Measurements from ENCODE around the gene SORCS1.

SORCS1 gene

DNA sequence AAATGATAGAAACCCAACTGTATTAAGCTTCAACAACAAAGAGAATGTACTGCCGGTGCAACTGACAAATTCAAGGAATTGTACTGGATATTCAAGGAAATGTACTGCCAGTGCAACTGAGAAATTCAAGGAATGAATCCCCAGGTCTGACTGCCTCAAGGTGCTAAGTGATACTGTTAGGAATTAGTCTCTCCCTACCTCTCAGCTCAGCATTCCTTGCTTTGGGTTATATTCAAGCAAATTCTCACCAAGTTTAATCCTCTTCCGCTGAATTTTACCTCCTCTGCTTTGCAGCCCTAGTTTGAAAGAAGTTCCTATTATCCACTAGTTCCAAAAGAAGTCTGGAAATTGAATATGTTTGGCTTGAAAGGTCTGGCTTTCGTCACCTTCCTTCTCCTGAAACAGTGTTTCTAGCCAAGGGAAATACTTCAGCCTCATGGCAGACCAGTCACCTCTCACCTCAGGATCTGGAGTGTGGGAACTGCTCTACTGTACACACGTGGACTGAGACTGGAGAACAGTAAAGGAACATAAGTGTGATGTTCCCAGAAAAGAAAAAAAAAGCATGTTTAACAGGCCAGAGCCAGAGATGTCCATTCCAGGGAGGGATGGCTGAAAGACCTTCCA, 60.4 kb downstream of the SORCS1 start:
- DNase-seq (ENCODE audit: low read depth): no peak

DNA sequence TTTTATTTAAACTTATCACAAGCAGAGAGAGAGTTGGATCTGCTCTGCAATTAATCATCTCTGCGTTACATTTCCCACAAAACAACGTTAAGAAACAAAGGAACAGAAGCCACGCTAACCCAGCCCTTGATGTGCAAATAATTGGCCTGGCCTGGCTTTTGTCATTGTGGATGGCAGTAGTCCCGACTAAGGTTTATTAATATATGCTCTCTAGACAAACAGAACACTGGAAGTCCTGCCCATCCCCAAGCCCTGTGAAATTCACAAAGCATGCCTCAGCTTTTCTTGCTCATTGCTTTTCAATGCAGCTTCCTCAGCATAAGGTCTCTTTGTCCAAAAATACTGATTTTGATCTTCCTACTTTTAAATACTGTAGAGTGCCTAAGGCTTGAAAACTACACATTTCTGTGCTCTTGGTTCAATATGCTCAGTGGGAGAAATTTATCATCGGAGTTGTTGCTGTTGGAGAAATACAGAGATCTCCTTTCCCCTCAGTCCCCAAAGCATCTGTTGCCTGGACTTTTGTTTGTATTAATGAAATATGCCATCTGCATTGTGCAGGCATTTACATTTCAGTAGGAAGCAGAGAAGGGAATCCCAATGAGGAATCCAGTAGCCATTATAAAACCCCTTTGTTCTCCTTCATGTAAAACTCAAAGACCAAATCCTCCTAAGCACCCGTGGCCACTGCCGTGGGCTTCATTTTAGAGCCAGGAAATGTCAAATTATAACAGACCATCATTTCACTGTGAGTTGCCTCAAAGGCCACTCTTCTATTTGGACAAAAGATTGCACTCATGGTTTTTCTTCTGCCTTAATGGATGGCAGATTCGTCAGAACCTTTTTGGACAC, 61.1 kb downstream of the SORCS1 start:
- DNase-seq (ENCODE audit: low read depth): no peak

DNA sequence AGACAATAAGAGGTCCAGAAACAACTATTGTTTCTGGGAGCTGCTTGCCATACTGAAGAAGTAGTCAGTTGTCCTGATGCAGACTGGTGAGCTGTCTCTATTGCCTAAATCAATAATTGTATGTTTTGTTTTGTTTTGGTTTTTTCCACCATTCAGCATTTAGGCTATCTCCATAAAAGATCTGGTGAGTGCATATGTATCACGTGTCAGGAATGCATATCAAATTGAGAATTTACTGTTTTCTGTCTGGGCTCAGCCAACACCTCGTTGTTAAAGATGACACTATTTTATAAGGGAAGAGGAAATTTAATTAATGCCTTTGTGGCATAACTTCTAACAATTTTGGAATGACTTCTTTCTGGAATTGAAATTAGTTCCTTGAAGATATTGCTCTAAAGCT, 66.2 kb downstream of the SORCS1 start:
- DNase-seq (ENCODE audit: low read depth): no peak

DNA sequence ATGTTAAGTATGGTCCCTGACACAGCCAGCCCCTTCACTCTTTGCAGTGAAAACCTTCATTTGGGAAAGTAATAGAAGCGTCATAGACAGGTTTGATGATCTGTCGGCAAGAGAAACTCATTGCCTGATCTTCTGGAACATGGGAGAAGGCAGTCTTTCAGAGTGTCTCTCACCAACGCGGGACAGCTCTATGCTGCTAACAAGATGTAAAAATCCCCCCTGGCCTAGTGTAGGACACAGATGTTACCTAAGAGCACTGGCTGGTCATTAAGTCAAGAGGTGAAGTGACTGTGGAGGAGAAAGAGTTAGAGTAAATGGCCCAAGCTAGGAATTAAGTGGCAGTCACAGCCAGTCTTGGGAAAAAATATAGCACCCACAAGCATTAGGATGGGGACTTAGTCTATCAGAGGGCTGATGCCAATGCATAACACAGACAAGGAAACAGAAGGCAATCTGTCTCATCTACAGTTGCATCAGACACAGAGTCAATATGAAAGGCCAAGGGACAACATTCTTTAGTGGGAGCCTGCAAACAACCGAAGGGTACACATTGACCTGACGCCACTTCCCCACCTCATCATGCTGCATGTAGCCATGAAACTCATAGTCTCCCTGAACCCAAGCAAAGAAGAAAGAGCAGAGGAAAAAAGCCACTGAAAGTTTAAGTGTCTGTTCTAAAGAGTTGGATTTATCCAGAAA, 69.5 kb downstream of the SORCS1 start:
- no peak for DNase-seq (ENCODE audit: low read depth)

DNA sequence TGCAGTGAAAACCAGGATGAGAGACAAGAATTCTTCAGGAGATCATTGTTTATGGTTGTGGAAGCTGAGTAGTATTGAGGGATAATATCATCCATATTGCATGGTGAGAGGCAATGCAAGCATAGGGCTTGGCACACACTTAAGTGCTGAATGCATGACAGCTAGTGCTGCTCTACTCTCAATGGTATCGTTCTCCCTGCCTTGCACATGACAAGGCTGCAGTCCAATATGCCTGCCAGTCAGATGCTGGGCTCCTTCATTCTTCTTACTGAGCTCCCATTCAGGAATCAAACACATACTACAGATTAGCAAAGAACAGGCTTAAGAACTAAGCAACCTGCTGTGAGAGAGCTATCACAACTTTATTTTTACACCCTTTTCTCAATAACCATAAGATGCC, 72.2 kb downstream of the SORCS1 start:
- DNase-seq (ENCODE audit: low read depth): no peak

DNA sequence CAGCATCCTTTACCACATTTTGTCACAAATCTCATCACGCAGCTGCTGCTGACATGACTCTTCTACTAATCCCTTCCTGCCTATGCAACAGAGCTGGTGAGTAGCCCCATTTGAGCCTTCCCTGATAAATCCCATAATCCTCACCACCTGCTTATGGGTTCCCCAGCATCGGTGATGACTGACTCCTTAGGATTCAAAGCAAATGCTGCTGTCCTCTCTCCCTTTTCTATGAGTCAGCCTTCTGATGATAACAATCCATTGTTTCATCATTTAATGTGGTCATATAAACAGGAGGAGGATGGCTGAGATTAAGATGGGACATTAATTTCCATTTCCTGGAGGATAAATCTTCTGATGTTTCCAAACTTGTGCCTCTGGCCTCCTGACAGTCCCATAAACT, 73.4 kb downstream of the SORCS1 start:
- DNase-seq (ENCODE audit: low read depth): no peak

DNA sequence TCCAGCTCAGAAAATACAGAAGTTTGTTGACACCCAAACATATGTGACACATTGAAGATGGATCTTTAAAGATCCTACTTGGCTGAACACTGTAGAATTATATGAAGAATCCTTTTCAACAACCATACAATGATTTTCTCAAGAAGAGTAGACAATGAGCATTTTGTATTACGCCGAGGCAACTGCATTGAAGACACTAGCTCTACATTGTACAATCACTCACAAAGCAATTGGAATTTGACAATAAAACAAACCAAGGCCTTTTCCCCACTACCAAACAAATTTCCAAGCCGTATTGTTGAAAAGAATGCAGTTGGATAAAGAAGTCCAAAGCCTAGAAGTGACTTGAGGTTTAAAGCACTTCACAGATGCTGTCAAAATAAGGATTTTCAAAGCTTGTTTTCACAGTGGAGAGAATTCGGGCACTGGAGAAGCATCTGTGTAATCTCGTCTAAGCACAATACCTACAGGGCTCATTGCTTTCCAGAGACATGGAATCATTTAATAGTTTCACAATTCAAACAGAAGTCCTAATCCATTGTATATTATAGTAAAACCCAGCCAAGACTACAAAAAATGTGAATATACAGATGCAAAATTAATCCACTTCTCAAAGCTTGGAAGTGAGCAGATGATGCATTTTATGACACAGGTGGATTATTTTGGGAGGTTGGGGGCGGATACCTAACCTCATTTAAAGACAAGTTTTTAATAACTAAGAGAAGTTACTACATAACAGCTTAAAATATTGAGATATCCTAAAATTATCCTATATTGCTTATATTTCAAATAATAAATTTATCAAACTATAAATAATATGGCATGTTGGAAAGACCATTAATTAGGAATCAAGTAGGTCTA, 78.6 kb downstream of the SORCS1 start:
- no peak for DNase-seq (ENCODE audit: low read depth)

DNA sequence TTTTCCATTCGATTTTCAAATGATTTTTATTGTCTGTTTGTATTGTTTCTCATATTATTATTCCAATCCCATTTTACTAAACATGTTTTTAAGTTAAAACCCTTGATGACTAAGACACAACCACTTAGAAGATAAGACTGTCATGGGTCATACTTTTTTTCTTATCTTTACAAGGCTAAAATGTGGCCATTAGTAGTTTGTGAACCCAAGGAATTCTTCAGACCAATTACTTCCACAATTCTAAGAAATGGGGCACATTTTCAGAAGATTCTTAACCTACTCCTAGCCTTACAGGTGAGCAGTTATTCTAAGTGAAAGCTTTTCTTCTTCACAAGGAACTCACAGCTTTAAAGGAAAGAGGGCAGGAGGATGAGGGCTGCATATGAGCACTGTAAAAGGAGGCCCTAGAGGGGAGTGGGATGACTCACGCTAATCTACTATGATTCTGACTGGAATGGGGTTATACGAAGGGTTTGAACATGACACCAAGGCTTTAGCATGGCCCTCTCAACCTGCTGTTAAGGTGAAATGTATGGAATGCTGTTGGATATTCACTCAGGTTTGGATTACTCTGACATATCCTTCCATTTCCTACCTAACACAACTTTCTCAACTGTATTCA, 81.0 kb downstream of the SORCS1 start:
- no peak for DNase-seq (ENCODE audit: low read depth)

DNA sequence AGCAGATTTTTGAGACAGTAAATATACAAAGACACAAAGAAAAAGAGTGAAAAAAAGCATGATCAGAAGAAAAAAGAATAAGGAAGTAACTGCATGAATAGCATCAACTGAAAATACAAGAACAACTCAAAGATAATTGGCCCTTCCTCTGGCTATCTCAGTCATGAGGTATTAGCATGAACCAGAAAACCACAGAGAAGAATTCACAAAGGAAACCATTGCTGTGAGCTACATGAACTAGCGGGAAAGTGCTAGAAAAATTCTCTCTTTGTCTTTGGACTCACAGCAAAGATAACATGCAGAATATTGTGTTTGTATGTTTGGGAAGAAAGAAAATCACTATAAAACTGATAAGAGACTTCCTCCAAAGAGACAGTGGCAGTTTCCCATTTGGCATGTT, 82.9 kb downstream of the SORCS1 start:
- no peak for DNase-seq (ENCODE audit: low read depth)

DNA sequence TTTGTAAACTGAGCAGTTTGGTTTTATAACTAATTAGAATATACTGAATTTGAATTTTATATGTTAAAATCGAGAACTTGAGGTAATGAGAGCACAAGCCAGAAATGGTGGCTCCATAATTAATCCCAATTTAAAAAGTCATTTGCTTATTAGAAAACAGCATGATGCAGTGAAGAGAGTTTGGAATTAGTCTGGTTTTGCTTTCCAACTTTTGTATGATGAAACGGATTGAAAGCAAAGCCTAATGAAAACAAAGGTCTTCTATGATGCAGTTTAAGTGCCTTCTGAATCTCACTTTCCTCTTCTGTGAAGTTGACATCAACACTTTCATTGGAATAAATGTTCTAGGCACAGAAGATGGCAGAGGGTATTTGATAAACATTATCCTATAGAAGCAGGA, 89.4 kb downstream of the SORCS1 start:
- no peak for DNase-seq (ENCODE audit: low read depth)

DNA sequence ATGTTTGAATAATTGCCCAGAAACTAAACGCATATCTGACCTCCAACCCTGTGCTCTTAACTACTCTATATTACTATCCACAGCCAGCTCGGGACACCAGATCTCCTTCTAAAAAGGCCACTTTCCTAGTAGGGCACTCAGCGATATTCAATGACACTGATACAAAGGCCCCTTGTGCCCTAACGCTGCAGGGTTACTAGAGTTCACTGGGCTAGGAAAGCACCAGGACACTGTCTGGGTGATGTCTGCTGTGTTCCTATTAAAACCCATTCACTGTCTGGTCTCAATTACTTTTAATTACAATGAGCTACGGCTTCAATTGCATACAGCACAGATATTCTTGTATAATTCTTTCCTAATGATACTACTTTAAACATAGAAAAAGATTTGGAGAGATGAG, 91.7 kb downstream of the SORCS1 start:
- no peak for DNase-seq (ENCODE audit: low read depth)

DNA sequence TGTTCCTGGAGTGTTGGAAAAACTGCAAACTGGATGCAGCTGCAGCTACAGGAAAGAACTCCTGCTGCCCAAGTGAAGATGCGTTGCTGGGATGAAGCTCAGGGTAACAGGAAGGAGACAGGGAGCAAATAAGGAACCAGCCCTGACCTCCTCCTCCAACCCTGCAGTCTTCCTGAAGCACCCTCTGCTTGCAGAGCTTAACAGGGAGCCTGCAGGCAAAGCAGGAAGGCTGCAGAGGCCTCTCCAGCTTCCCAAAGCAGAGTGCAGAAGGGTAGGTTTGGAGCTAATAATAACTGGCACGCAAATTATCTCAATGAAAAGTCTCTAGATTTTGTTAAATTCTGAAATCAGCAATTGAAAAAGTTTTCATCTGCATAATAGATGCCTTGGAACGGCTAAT, 92.5 kb downstream of the SORCS1 start:
- no peak for DNase-seq (ENCODE audit: low read depth)

DNA sequence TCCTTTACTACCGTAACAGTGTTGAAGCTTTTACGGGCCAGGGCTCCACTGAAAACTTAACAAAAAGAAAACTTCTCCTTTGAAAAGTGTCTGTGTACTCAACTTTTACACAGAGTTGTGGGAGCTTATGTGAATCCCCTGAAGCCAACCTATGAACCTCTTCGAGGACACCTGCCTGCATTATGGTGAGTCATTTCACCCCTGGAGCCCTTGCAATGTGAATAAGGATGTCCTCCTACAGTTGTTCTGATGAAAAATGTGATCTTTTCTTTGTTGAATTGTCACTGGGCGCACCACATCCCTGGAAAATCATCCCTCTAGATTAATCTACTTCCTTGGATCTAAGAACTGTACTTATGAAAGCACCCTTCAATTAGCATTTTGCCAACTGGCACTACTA, 93.2 kb downstream of the SORCS1 start:
- no peak for DNase-seq (ENCODE audit: low read depth)

DNA sequence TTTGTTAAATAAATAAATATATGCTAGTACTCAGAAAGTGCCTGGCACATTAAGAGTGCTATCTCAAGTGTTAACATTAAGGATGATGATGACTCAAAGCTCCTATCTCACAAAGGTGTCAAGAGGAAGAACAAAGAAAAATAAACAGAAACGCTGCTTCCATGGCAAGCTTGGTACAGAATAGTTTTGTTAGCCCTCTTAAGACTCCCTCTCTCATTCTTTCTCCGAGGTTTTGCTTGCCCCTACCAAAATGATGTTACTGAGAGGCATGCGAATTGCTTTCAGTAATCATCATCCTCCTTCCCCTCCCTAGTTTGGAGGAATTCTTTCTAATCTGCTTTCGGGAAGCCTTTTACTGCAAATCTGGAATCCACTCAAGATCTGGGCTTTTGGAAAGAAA, 96.7 kb downstream of the SORCS1 start:
- DNase-seq (ENCODE audit: low read depth): no peak

DNA sequence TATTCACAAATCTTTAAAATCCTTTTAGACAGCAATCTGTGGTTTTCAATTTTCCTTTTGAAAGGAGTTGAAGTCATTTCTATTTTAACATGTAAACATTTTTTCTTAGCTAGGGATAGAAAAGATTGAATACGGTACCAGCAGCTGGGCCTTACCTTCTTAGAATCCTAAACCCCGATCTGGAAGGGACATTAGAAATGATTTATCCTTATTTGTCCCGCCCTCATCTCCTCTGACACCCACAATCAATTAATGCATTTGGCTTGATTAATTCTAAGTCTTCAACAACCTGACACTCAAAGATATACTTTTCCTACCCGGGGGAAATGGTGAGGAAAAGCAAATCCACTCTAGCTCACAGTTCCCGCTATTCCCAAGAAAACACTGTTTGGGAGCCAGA, 100.4 kb downstream of the SORCS1 start:
- DNase-seq (ENCODE audit: low read depth): no peak

DNA sequence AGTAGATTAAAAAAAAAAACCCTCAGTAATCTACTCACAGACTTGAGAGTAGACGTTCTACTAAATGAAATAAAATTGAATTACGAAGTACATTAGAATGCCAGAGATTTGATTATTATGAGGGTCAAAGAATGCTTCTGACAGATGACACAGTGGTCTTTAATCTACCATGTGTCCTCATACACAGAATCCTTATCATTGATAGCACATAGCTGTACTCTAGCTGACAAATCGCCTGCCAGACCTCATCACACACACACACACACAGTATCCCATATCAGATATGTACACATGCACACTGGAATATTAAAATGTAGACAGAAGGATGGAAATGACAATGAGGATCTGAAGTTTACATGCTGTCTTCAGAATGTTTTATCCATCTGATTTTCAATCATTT, 104.6 kb downstream of the SORCS1 start:
- DNase-seq (ENCODE audit: low read depth): no peak

DNA sequence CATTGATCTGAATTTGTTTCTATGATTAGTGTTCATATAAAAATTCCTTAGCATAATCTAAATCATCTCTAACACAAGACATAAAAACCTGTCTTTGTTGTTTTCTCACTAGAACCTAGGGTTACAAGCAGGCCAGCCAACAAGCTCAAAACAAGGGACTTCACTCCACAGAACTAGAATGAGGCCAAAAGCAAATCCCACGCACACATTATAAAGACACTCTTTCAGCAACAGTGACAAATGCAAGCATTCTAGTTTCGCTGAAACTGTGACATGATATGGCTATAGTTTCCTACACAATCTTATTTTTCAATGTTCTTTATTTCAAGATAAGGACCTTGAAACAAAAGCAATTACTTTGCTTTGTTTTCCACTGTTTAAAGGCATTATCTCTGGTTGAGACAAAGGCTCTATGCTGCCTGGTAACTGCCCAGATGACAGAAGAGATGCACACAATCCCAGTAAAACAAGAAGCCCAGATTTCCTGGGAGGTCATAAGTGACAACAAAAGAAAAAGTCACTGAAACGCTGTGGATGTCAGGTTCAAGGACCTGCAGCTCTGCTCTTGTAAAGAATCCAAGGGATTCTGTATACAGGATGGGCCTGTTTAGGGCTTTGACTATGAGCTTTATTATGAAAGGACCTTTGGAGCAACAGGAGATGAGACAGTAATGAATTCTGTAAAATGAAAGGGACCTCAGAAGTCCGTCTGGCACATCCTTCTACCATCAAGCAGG, 105.3 kb downstream of the SORCS1 start:
- no peak for DNase-seq (ENCODE audit: low read depth)

DNA sequence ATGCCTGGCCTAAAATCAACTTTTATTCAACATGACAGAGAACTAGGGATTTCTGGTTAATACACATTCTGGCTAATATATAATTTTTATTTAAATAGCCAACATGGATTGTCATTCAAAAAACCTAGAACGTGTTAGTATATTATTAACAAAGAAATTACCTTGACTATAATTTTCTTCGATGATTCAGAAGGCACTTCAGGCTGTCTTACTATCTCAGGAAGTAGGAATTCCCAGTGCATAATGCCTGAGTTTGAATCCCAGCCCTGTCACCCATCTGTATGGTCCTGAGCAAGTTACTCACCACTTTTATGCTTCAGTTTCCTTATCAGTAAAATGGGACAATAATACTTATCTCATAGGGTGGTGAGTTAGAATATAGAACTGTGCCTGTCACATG, 106.2 kb downstream of the SORCS1 start:
- no peak for DNase-seq (ENCODE audit: low read depth)

DNA sequence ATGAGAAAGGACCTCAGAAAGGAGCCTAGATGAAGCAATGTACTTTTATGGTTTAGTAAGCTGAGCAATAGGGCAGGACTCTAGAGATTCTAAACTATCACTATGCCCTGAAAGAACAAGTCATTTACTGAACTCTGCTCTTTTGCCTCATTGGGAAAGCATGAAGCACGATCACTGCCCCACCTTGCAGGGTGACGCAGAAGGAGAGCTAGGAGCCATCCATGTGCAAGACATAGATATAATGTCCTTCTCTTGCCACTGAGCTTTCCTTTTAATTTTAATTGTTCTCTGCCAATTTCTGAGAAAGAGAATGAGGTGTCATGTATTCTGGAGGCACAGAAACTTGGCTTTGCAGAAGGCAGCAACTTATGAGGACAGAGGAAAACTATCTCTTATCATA, 108.3 kb downstream of the SORCS1 start:
- DNase-seq (ENCODE audit: low read depth): no peak

DNA sequence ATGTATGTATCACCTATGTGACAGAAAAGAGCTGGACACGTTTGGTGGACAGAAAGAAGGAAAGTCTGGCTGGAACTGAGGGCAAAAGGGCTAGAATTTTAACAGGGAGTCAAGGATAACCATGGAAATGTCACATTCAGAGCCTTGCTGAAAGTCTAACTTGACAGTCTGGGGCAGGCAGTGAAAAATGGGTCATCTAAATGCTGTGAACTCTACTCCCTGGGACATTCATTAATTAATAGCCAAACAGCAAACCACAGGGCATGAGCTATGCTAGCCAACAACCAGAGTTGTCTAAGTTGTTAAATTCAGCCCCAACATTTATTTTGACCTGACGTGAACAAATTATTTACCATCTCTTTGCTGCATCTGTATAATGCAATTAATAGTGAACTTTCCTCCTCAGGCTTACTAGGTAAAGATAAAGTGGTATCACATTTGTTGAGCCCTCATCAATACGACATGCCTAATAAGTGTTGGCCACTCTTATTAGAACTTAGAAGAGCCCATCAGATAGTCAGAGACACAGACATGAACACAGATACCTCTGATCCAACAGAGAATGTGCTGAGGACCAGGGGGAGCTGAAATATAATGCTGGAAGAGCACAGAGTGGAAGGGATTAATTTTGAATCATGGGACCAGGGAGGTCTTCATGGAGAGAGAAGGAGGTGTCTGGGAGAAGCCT, 109.9 kb downstream of the SORCS1 start:
- DNase-seq (ENCODE audit: low read depth): no peak

DNA sequence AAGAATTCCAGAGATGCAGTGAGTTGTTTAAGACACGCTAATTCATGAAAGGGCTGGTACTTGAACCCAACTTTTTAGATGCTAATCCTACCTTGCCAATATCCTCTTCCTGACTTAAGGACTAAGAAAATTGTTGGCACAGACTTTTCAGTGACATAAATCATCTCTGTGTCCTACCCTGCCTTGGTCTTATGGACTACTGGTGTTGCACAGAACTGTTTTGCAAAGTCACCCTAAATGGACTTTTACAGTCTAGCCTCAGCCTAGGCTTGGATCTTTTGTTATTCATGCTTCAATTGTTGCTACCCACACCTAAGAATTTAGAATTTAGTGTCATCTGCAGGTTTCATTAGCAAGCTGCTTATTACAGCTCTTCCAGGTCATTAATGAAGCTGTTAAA, 112.7 kb downstream of the SORCS1 start:
- no peak for DNase-seq (ENCODE audit: low read depth)
